SK-N-SH (cell line): ENCODE results near the gene METTL3.

Source experiments
- FOSL2 ChIP-seq: IDR thresholded peaks from 2 replicates; pipeline ENCODE4 v1.4.0; 2012; ENCODE audit warnings: low read depth, mild to moderate bottlenecking, moderate library complexity, borderline replicate concordance
- JUND ChIP-seq: IDR thresholded peaks from 2 replicates; pipeline ENCODE4 v1.4.0; 2012
- NFIC ChIP-seq: IDR thresholded peaks from 2 replicates; pipeline ENCODE4 v1.4.0; 2012; ENCODE audit warnings: borderline replicate concordance
- RAD21 ChIP-seq: IDR thresholded peaks from 2 replicates; pipeline ENCODE4 v1.6.1; 2012; ENCODE audit warnings: mild to moderate bottlenecking, low read length
- SIN3A ChIP-seq: IDR thresholded peaks from 2 replicates; pipeline ENCODE4 v1.6.1; 2012; ENCODE audit warnings: low read depth, mild to moderate bottlenecking, low read length, moderate library complexity, borderline replicate concordance
- TAF1 ChIP-seq: IDR thresholded peaks from 2 replicates; pipeline ENCODE4 v1.6.1; 2012; ENCODE audit warnings: low read depth, mild to moderate bottlenecking, low read length, moderate library complexity, borderline replicate concordance
- YY1 ChIP-seq: IDR thresholded peaks from 2 replicates; pipeline ENCODE4 v1.4.0; 2012; ENCODE audit warnings: low read depth, mild to moderate bottlenecking
- TF ChIP-seq, protein P1 (sequence below): fragments of 200-600 bp; sonication (generic); IDR thresholded peaks from 2 replicates; pipeline ENCODE4 v1.6.1; 2017; ENCODE audit warnings: antibody characterized with exemption, mild to moderate bottlenecking, moderate library complexity
- TF ChIP-seq, protein P2 (sequence below): IDR thresholded peaks from 2 replicates; pipeline ENCODE4 v1.6.1; 2012; ENCODE audit warnings: mild to moderate bottlenecking, low read depth, low read length, moderate library complexity
- TF ChIP-seq, protein P3 (sequence below): IDR thresholded peaks from 2 replicates; pipeline ENCODE4 v1.4.0; 2012; ENCODE audit warnings: low read depth
- TF ChIP-seq, protein P4 (sequence below): IDR thresholded peaks from 2 replicates; pipeline ENCODE4 v1.4.0; 2012; ENCODE audit warnings: low read depth, borderline replicate concordance
- TF ChIP-seq, protein P5 (sequence below): IDR thresholded peaks from 2 replicates; pipeline ENCODE4 v1.4.0; 2012; ENCODE audit warnings: low read depth, borderline replicate concordance

DNA sequence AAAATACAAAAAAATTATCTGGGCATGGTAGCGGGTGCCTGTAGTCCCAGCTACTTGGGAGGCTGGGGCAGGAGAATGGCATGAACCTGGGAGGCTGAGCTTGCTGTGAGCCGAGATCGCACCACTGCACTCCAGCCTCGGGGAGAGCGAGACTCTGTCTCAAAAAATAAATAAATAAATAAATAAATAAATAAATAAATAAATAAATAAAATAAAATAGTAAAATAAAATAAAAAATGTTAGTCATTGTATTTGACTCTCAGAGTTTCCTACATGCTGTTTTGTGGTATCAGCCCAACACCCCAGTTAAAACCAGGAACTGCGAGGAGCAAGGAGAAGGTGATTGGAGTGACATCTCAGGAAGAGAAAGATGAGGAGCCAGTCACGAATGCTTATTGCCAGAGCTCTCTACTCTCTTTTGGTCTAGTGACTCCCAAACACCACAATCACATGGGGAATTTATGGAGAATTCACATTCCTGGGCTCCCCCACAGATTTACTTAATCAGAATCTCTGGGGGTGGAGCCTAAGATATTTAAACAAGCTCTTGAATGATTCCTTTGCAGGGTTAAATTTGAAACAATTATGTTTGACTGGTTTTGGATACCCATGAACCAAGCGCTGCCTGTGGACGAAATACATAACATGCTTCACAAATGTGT lies 30.4 kb upstream of the METTL3 start:
- TF ChIP-seq, protein P1, sequence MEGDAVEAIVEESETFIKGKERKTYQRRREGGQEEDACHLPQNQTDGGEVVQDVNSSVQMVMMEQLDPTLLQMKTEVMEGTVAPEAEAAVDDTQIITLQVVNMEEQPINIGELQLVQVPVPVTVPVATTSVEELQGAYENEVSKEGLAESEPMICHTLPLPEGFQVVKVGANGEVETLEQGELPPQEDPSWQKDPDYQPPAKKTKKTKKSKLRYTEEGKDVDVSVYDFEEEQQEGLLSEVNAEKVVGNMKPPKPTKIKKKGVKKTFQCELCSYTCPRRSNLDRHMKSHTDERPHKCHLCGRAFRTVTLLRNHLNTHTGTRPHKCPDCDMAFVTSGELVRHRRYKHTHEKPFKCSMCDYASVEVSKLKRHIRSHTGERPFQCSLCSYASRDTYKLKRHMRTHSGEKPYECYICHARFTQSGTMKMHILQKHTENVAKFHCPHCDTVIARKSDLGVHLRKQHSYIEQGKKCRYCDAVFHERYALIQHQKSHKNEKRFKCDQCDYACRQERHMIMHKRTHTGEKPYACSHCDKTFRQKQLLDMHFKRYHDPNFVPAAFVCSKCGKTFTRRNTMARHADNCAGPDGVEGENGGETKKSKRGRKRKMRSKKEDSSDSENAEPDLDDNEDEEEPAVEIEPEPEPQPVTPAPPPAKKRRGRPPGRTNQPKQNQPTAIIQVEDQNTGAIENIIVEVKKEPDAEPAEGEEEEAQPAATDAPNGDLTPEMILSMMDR: no peak
- TF ChIP-seq JUND (no peak), FOSL2 (no peak), TAF1 (no peak), RAD21 (no peak), YY1 (no peak), SIN3A (no peak), NFIC (no peak)
- TF ChIP-seq, protein P2, sequence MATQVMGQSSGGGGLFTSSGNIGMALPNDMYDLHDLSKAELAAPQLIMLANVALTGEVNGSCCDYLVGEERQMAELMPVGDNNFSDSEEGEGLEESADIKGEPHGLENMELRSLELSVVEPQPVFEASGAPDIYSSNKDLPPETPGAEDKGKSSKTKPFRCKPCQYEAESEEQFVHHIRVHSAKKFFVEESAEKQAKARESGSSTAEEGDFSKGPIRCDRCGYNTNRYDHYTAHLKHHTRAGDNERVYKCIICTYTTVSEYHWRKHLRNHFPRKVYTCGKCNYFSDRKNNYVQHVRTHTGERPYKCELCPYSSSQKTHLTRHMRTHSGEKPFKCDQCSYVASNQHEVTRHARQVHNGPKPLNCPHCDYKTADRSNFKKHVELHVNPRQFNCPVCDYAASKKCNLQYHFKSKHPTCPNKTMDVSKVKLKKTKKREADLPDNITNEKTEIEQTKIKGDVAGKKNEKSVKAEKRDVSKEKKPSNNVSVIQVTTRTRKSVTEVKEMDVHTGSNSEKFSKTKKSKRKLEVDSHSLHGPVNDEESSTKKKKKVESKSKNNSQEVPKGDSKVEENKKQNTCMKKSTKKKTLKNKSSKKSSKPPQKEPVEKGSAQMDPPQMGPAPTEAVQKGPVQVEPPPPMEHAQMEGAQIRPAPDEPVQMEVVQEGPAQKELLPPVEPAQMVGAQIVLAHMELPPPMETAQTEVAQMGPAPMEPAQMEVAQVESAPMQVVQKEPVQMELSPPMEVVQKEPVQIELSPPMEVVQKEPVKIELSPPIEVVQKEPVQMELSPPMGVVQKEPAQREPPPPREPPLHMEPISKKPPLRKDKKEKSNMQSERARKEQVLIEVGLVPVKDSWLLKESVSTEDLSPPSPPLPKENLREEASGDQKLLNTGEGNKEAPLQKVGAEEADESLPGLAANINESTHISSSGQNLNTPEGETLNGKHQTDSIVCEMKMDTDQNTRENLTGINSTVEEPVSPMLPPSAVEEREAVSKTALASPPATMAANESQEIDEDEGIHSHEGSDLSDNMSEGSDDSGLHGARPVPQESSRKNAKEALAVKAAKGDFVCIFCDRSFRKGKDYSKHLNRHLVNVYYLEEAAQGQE: no peak
- TF ChIP-seq, protein P3, sequence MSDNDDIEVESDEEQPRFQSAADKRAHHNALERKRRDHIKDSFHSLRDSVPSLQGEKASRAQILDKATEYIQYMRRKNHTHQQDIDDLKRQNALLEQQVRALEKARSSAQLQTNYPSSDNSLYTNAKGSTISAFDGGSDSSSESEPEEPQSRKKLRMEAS: no peak
- TF ChIP-seq, protein P4, sequence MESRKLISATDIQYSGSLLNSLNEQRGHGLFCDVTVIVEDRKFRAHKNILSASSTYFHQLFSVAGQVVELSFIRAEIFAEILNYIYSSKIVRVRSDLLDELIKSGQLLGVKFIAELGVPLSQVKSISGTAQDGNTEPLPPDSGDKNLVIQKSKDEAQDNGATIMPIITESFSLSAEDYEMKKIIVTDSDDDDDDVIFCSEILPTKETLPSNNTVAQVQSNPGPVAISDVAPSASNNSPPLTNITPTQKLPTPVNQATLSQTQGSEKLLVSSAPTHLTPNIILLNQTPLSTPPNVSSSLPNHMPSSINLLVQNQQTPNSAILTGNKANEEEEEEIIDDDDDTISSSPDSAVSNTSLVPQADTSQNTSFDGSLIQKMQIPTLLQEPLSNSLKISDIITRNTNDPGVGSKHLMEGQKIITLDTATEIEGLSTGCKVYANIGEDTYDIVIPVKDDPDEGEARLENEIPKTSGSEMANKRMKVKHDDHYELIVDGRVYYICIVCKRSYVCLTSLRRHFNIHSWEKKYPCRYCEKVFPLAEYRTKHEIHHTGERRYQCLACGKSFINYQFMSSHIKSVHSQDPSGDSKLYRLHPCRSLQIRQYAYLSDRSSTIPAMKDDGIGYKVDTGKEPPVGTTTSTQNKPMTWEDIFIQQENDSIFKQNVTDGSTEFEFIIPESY: no peak
- TF ChIP-seq, protein P5, sequence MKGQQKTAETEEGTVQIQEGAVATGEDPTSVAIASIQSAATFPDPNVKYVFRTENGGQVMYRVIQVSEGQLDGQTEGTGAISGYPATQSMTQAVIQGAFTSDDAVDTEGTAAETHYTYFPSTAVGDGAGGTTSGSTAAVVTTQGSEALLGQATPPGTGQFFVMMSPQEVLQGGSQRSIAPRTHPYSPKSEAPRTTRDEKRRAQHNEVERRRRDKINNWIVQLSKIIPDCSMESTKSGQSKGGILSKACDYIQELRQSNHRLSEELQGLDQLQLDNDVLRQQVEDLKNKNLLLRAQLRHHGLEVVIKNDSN: no peak
